ENCODE results near the gene SPOCK2. TPM values are rescaled to one million over a fixed set of nuclear protein-coding genes. Genes with fewer than 3 reads are reported as not detected.

The SPOCK2 gene
- total RNA-seq, 4 donors from 2014 or later, result 8.3 to 24.6 (median 16.2) TPM

DNA sequence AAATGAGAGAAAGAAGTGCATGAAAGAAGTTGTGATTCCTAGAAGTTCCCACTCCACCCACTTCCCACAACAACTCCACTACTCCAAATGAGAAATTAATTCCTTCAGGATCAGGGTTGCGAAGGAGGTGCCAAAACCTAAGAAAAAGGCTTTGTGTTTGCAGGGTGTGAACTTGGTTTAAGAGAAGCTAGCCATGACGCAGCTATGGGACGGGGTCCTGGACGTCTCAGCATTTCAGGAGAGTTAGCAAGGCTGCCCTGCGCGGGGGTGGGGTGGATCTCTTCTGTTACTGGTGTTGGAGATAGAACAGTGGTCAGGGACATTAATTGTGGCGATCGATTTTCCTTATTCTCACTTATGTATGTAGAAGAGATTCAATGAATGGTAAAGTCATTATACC is 63.0 kb downstream of the SPOCK2 start:
- no peak for DNase-seq (ENCODE audit: low spot score)
- ATAC-seq (ENCODE audit: low FRiP score), result no peak
- TF ChIP-seq, protein P1, sequence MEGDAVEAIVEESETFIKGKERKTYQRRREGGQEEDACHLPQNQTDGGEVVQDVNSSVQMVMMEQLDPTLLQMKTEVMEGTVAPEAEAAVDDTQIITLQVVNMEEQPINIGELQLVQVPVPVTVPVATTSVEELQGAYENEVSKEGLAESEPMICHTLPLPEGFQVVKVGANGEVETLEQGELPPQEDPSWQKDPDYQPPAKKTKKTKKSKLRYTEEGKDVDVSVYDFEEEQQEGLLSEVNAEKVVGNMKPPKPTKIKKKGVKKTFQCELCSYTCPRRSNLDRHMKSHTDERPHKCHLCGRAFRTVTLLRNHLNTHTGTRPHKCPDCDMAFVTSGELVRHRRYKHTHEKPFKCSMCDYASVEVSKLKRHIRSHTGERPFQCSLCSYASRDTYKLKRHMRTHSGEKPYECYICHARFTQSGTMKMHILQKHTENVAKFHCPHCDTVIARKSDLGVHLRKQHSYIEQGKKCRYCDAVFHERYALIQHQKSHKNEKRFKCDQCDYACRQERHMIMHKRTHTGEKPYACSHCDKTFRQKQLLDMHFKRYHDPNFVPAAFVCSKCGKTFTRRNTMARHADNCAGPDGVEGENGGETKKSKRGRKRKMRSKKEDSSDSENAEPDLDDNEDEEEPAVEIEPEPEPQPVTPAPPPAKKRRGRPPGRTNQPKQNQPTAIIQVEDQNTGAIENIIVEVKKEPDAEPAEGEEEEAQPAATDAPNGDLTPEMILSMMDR (IDR thresholded peaks at IDR 0.05), result no peak

DNA sequence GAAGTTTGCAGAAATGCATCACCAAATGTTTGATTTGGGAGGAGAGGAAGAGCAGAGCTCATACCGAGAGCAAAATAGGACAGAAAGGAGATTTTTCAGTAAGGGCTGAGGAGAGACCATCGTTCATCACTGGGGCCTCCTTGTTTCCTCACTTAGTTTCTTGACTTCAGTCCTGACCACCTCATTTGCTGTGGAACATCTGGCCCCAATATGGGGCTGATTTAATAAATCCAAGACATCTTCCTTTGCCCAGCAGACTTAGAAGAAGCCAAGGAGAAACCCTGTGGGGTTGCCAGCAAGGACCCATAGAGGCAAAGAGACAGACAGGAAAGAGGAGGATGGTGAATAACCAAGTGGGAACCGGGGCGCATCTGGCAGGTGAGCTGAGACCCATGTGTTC is 63.8 kb downstream of the SPOCK2 start:
- TF ChIP-seq, protein P1 (IDR thresholded peaks at IDR 0.05), result no peak
- no peak for DNase-seq (ENCODE audit: low spot score)
- ATAC-seq (ENCODE audit: low FRiP score), result no peak

GRCh38 chr10:72022228-72022627 is 66.1 kb downstream of the SPOCK2 start:
- DNase-seq (ENCODE audit: low spot score) (no peak), ATAC-seq (ENCODE audit: low FRiP score) (no peak)
- TF ChIP-seq, protein P1 (IDR thresholded peaks at IDR 0.05), result no peak

DNA sequence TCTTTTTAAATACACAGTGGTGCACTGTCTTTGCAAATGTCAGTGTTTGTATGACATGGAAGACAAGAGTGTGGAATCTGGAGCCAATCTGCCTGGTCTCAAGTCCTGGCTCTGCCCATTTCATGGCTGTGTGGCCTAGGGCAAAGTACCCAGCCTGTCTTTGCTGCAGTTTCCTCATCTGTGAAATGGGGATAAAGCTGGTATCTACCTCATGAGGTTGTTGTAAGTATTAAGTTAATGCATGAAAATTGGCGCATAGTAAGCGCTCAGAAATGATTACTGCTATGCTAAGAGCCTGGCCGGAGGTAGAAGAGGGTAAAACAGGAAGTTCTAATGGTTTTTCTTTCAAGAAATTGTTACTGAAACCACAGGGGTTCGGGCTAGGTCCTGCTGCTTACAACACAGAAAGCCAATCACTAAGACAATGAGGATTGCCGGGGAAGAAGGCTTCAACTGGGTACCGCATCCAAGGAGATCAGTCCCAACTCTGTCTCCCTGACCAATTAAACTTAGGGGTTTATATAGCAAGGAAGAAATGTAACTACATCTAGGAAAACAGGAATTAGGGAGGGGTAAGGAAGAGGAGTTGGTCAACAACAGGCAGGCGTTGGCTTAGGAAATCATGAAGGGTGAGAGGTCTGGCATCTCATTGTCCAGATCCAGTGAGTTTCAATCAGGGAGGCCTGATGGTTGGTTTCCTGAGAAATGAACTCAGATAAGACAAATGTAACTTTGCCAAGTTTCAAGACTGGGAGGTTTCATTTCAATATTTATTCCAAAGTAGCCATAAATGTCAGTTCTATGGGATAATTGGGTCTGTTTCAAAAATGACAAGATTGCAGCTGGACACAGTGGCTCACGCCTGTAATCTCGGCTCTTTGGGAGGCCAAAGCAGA is 67.2 kb downstream of the SPOCK2 start:
- ATAC-seq (ENCODE audit: low FRiP score) (peak; percentile 75), DNase-seq (ENCODE audit: low spot score) (no peak)
- TF ChIP-seq, protein P1 (IDR thresholded peaks at IDR 0.05), result no peak

- TF ChIP-seq, protein P1 (IDR thresholded peaks at IDR 0.05), result no peak
- no peak for ATAC-seq (ENCODE audit: low FRiP score)
- DNase-seq (ENCODE audit: low spot score), result no peak
Observed at GRCh38 chr10:72019085-72019876, 69.1 kb downstream of the SPOCK2 start.

GRCh38 chr10:72016608-72017300 is 71.6 kb downstream of the SPOCK2 start:
- DNase-seq (ENCODE audit: low spot score) (no peak), ATAC-seq (ENCODE audit: low FRiP score) (no peak)
- TF ChIP-seq, protein P1 (IDR thresholded peaks at IDR 0.05), result no peak
